ENCODE results near the gene ATG14.

DNA sequence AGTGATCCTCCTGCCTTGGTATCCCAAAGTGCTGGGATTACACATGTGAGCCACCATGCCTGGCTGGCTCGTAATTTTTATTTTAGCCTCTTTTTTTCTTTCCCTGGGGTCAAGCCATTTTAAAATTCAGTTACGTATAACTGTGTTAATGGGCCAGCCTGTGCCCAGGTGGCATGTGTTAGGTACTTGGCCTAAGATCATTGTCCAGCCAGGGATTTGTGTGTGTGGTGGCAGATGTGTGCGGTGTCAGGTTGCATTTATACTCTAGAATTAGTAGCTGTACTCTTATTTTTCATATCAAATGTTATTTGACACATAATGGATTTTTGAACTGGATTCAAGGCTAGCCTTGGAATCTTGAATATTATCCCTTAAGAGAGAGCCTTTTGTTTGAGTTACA lies 71.1 kb downstream of the ATG14 start:
- TF ChIP-seq, protein P1, sequence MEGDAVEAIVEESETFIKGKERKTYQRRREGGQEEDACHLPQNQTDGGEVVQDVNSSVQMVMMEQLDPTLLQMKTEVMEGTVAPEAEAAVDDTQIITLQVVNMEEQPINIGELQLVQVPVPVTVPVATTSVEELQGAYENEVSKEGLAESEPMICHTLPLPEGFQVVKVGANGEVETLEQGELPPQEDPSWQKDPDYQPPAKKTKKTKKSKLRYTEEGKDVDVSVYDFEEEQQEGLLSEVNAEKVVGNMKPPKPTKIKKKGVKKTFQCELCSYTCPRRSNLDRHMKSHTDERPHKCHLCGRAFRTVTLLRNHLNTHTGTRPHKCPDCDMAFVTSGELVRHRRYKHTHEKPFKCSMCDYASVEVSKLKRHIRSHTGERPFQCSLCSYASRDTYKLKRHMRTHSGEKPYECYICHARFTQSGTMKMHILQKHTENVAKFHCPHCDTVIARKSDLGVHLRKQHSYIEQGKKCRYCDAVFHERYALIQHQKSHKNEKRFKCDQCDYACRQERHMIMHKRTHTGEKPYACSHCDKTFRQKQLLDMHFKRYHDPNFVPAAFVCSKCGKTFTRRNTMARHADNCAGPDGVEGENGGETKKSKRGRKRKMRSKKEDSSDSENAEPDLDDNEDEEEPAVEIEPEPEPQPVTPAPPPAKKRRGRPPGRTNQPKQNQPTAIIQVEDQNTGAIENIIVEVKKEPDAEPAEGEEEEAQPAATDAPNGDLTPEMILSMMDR (IDR thresholded peaks at IDR 0.05) = no peak
- no peak for TF ChIP-seq POLR2AphosphoS5 (IDR thresholded peaks at IDR 0.05)
- no peak for TF ChIP-seq POLR2A (IDR thresholded peaks at IDR 0.05)
- no peak for TF ChIP-seq EP300 (IDR thresholded peaks at IDR 0.05)
